GM19238 (cell line): ENCODE results near the gene IFNK.

Experiments used
- DNase-seq: peaks from one replicate; pipeline ENCODE4 v3.0.0; 2011; ENCODE audit warnings: low spot score; ENCODE audit not compliant: insufficient read length

The IFNK gene

DNA sequence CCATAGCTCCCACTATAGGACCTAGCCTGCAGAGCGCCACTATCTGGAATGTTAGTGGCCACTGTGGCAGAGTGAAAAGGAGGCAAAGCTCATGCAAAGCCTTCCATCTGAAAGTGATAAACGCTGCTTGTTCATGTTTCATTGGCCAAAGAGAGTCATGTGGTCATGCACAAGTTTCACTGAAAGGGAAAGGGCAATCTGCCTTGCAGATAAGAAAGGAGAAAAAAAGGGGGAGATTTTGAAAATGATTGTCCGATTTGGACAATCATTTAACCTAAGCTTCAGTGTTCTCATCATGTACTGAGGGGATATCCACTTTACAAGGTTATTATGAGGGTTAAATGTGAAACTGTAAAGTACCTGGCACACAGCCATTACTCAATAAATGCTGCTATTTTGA lies 14.6 kb downstream of the IFNK start:
- no peak for DNase-seq

DNA sequence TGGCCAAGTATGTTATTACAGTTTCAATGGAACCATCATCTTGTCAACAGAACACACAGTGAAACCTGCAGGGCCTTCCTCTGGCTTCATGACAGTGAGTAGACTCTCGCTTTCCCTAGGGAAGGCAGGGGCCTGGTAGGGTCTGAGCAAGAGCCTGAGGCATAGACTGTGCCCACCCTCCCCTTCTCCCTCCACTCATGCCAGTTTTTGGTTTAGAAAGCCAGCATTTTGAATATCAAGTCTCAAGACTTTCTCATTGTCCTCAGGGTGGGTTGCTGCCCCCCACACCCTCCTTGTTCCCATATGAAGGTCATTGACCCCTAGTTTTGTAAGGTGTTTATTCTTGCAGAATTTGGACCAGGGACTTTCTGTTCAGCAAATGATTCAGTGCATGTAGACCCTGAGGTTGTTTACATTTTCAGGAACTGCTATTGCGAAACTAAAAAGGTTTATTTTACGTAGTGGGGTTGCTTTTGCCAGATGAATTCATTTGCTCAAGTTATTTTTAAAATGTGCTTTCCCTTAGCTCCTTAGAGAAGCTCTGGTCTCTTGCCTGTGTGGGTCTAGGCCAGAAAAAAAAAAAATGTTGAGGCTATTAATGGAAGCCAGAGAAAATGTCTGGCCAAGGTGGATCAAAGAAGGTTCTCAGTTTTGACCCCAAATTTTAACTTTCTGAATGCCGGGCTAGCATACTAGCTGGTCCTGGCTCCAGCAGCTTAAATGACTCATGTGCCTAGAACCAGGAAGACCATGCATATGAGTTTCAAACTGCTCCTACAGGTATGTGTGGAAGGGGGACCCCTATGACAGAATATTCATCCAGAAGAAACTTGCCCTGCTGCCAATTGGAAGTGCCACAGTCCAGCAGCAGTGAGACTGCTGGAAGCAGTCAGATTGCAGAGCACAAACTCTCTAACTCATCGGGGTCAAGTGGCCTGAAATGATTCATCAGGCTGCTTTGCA lies 15.7 kb downstream of the IFNK start:
- DNase-seq: no peak

DNA sequence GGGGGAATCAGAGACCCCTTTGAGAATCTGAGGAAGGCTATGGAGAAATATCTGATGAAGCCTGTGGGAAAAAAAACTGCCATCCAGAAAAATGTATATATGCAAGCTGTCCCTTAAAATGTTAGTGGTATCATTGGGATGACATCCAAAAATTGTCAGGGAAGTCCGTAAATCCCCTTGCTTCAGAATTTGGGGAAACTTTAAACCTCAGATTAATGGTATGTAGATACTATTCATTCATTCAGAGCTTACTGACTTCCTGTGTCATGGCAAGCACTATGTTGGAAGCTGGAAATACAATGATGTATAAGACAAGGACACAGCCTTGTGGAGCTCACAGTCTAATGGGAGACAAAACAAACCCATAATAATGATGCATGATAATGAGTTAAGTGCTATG lies 16.4 kb downstream of the IFNK start:
- DNase-seq: no peak

DNA sequence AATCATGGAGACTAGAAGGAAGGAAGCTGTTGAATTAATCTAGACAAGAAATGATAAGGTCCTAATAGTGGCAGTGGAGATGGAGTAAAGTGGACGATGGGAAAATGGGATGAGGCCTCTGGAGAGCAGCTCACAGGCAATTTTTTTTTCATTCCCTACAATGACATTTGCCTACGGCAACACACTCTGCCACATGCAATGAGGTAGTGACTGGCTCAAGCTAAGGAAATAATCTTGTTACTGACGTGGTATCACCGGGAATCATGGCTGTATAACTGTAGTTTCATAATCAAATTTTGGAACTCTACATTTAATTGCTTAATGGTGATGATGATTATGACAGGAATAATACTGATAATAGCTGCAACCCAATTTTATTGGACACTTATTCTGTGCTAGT lies 17.6 kb downstream of the IFNK start:
- no peak for DNase-seq

DNA sequence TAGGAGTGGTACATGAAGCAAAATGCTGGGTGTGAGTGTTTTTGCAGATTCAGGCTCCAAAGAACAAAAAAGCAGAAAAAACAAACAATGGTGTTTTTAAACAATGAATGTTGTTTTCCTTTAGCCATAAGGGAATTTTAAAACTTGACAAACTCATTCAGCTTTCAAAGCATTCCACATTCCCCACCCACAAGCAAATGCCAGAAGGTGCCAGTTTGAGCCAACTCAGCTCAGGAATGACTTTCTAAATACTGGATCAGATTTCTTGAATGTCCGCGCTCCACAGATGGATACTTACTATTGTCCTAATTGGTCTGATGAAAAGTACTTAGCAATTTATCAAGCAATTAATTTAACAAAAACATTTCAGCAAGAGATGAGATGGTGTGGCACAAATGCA lies 18.4 kb downstream of the IFNK start:
- DNase-seq: no peak

DNA sequence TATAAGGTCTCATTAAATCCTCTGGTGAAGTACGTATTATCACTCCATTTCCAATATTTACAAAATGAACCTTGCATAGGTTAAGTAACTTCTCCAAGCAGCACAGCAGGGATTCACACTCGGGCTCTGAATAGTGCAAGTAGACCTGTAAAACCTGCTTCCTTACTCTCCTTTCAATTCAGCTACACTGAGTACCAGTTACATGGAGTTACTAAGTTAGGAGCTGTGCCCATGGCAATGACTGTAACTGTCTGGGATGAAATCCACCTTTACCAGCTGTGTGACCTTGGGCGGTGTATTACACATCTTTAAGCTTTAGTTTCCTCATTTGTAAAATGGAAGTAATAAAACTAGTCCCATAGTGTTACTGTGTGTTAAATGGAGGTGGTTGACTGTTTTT lies 21.4 kb downstream of the IFNK start:
- no peak for DNase-seq

DNA sequence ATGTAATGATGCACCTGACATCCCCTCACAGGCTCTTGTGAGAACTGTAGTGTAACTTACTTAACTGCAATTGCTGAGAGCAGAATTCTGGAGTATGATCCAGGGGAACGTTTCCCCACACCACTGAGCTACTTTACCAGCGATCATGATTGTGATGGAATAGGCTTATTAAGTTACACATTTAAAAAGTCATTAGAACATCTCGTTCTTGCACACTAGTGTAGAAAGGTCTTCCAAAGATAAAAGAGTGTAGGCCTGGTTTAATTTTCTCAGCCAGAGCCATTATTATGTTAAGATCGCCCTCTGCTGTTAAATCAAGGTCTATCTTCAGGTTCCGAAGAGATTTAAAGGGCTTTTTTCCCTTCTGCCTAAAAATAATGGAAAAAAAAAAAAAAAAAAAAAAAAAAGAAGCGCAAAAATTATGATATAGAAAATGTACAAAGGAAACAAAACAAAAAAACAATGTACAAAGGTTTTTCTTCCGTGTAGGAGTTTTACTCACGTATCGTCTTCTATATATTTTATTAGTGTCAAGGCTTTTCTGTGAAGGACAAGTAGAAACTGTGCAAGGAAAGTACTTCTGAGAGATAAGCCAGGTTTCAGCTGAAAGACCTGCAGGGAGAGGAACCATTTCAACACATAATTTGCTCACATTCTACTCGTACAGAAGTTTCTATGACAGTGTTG lies 24.1 kb downstream of the IFNK start:
- DNase-seq: no peak

DNA sequence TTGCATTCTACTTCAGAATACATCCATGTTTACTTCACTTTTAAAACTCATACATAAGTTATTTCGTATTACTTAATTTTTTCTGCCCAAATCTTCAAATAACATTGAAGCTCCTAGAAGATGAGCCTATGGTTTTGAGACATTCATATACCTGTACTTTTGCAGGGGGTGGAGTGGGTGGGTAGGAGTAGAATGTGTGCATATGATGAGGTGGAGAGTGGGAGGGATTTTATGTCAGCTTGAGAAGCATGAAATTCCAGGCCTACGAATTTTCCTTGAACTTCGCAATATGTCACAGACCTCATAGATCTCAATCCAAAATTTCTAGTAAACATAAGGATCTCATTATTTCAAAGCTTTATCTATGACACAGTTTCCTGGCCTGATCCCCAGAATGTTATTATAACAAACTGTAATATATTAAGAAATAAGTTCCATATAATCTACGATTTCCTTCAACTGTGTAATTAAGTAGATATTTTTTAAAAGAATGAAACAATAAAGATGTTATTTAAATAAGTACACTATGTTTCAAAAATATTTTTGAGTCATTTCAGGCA lies 25.2 kb downstream of the IFNK start:
- DNase-seq: no peak

DNA sequence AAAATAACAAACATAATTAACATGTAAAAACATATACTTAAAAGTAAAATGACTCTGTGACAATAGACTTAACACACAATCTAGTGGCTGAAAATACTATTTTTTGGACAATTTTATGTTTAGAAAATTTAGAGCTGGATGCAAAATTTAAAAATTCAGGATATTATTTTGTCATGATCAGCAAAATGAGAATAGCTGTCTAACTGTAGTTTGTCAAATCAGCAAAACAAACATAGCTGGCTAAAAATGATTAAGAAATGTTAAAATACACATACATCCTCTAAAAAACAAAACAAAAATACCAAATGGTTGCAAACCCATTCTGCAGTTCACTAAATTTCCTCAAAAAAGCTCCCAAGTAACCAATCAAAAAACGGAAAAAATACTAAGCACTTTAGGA lies 30.6 kb downstream of the IFNK start:
- no peak for DNase-seq

DNA sequence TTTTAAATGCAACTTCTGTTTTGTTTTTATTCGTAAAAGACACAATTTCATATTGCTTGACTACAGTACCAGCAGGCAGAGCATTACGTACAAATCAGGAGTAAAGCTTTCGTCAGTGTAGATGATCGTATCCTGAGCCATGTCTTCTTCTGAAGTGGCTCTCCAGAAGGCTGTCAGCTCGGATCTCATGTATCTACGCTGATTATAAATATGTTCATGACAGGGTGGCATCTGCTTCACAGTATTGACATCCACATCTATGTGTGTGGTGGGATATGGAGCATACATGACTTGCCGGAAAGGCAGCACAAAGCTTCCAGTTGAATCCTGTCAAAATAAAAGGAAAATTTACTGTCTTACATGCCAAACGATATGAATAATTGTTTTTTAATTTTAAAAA lies 32.4 kb downstream of the IFNK start:
- DNase-seq: no peak

DNA sequence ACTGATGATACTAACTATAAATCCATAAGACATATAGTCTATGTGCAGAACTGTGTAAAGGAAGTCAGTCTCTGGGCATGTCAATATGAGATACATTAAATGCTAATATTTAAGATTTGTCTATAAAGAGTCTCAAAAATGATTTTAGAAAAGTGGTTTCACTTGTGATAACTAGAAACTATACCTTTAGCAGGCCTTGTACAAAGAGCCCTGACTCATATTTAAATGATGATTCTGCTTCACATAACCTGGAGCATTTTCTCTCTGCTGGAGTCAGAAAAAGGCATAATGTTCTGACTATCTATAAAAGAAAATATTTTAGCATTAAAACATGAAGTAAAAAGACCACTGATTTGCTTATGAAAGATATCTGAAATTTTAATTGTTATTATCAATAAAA lies 34.2 kb downstream of the IFNK start:
- no peak for DNase-seq

DNA sequence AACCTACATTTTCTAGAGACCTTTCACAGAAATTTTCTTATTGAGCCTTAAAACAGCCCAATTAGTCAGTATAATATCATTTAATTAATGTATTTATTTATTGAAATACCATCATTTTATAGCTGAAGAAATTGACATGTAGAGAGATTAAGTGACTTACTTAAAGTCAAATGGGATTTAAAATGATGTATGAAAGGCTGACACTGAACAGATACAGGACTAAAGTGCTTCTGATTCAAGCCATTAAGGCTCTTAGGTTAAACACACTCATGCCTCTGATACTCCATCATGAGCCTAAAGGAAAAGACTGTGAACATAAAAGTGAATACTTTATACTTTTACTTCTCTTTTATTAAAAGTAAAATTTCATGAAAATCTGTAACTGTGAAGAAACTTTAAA lies 36.4 kb downstream of the IFNK start:
- no peak for DNase-seq

DNA sequence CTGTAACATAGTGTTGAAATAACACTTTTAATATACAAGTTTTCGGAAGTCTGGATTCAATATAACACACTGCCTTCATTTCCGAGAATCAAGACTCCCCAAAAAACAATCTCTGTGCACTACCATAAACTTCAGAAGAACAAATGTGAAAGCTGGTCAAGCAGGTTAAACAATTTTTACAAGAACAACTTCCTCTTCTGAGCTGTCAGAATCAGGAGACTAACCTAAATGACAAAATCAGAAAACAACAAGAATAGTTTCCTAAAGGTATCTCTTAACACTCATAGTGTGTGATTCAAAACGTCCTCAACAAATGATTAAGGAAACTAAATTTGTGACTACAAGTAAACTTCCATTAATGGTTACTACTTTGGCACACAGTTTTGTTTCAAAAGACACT lies 37.6 kb downstream of the IFNK start:
- DNase-seq: no peak

DNA sequence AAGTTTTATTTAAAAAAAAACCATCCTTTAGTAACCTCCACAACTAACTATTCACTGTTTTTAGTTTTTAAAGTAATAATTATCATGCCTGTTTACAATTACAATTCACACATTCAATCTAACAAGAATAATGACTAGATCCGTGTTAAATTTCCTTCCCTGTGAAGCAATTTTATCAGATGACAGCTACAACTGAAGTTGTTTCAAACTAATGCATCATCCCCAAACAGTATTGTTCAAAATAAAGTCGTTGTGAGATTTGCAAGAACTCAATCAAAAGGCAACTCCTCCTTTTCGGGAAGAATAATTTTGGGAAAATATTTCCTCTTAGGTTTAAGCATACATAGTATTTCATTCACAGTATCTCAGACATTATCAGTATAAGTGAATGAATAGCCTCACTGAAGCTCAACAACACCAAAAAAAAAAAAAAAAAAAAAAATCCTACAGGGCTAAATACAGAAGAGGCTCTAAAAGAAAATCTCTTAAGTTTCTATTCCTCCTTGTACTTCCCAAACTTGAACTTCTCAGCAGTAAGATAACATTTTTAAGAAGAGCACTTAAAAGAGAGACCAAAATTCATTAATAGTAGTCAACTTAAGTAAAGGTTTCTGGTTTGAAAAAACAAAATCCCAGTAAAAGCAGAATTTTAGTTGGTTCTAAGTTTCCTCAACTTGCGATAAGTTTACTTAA lies 39.8 kb downstream of the IFNK start:
- DNase-seq: no peak

DNA sequence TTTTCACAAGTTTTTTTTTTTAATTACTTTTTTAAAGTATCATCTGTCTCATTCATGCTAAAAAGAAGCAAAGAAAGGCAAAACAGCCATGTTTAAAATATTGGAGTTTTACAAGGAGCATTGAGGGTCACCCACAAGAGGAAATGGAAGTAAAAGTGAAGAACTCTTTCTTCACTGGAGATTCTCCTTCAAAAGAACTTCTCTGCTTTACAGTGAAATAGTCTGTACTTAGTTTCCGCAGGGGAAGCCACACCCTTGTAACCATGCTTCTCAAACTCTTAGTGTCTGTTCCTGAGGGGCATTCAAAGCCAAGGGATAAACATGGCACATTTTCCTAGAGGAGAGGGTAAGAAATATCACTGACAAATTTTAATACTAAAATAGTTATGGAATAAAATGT lies 40.6 kb downstream of the IFNK start:
- DNase-seq: no peak

DNA sequence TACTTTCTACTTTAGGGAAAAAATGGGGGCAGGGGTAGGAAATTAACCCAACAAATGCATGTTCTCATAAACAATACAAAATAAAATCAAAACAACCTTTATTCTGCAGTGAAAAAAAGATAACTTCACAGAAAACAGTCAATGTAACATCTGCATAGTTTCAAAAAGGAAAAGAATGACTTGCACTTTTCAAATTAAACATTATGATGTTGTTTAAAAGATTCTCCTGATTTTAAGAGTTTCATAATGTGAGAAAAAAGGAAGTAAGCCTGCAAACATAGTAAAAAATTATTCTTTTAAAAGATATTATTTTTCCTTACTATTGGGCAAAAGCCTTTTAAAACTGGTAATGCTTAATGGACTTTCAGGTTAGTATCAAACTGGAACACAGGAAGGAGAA lies 41.6 kb downstream of the IFNK start:
- no peak for DNase-seq

DNA sequence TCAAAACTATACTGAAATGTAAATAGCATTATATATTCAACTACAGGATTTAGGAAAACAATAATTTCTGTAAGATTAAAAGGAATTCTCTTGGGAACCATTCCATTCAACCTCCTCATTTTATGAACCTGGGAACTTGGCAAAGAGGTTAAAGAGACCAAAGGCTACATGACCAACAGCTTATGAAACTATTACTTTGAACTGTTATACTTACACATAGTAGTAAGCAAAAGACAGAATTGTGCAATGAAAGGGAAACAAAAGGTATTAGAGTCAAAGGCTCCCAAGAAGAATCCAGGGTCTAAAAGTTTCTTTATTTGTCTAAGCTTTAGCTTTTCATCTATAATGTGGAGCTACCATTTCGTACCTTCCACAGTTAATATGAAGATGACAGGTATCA lies 42.0 kb downstream of the IFNK start:
- DNase-seq: no peak

DNA sequence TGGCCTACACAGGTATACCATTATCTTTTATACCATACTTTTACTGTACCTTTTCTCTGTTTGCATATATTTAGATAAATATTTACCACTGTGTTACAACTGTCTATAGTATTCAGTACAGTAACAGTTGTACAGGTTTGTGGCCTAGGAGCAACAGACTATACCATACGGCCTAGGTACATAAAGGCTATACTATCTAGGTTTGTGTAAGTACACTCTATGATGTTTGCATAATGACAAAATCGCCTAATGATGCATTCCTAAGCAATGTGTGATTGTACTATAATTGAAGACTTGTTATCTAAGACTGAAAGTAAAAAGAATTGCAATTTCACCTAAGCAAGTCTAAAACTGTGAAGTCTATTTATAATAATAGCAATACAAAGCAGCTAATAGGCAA lies 45.3 kb downstream of the IFNK start:
- no peak for DNase-seq

DNA sequence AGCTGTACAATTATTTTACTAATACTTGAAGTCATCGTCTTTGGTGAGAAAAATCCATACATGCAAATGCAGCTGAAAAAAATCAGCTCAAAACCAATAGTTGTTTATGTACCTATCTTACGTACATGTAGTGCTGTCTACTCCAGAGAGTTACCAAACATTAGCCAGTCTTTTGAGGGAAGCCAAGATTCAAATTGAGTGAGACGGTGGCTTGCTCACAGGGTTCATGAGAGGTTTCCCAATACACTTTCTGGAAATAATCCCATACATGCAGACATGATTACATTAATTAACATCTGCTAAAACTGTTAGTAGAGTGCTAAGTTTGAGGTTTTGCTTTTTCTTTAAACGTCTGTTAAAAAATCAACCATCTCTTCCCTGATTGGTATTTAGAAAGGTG lies 46.9 kb downstream of the IFNK start:
- no peak for DNase-seq

DNA sequence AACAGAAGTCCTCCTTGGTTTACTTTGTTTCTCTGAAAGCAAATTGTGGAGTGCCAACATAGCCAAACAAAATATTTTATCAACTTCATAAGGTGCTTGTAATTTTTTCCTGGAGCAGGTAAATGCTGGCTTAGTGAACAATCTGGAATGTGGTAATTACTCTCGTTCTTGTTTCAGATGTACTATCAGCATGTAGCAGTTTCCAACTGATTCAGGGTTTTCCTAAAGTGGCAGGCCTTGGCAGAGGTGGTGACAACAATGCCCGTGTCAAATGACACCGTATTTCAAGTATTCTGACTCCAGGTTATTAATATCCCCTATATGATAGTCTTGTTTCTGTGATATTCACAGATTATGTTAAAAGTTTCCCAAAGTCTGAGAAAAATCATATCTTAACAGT lies 48.0 kb downstream of the IFNK start:
- no peak for DNase-seq

DNA sequence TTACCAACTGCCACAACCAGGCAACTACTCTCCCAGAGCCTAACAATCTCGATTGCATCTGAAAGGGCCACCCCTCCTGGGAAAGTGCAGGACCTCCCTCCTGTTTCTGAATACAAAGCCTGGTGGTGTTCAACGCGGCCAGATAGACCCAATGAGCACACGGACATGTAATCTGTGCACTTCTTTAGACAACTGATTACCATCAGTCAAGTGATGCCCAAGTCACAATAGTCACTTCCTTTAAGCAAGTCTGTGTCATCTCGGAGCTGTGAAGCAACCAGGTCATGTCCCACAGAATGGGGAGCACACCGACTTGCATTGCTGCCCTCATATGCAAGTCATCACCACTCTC lies 48.5 kb downstream of the IFNK start:
- peak; percentile 5 for DNase-seq
